ENCODE measurements around the gene PLB1.

DNA sequence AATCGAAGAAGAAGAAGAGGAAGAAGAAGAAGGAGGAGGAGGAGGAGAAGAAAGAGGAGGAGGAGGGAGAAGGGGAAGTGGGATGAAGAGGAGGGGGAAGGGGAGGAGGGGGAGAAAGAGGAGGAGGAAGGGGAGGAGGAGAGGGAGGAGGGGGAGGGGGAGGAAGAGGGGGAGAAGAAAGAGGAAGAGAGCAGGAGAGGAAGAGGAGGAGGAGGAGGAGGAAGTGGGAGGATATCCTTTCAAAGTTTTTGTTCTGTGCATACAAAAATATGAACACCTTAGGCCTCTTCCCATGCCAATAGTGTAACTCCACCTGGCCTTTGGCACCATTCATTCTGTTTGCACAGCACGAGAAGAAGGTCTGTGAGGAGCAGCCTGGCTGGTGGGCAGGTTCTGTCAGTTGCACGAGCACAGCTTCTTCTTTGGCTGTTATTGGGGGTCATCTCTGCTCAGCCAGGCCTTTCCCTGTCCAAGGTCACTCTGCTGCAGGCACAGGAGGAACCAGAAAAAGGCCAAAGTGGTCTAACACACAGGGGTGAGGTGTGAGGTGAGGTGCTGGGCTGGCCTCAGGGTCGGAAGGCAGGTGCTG, 25.8 kb upstream of the PLB1 start:
- TF ChIP-seq POLR2AphosphoS5 (IDR thresholded peaks at IDR 0.05): no peak
- TF ChIP-seq POLR2A (IDR thresholded peaks at IDR 0.05): no peak
- TF ChIP-seq, protein P1, sequence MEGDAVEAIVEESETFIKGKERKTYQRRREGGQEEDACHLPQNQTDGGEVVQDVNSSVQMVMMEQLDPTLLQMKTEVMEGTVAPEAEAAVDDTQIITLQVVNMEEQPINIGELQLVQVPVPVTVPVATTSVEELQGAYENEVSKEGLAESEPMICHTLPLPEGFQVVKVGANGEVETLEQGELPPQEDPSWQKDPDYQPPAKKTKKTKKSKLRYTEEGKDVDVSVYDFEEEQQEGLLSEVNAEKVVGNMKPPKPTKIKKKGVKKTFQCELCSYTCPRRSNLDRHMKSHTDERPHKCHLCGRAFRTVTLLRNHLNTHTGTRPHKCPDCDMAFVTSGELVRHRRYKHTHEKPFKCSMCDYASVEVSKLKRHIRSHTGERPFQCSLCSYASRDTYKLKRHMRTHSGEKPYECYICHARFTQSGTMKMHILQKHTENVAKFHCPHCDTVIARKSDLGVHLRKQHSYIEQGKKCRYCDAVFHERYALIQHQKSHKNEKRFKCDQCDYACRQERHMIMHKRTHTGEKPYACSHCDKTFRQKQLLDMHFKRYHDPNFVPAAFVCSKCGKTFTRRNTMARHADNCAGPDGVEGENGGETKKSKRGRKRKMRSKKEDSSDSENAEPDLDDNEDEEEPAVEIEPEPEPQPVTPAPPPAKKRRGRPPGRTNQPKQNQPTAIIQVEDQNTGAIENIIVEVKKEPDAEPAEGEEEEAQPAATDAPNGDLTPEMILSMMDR (IDR thresholded peaks at IDR 0.05): no peak

Data from stomach (tissue), 4 donors.